Stimulated activated naive CD8-positive, alpha-beta T cell treated with anti-CD3 and anti-CD28 coated beads, Interleukin-15, amount 100 ng/mL, for 72 hours (primary cell): ENCODE measurements around the gene AFG3L2.
A peak's percentile ranks its signal among the peaks of the same experiment; 100 is the strongest.

Experiments
- ATAC-seq: fragments of 150-1000 bp; cut with Tn5 transposase; 2 replicates; pipeline ENCODE4 v1.10.0; 2021; ENCODE audit warnings: mild to moderate bottlenecking, moderate library complexity
- DNase-seq, 2 donors: peaks; one replicate each; pipeline ENCODE4 v3.0.0; 2021 to 2022
- H3K27ac Mint-ChIP-seq, 2 donors: one replicate each; pipeline ENCODE4 v1.8.0; 2022; ENCODE audit warnings: mild to moderate bottlenecking in 2 of 2, mixed read lengths in 2 of 2, moderate library complexity in 2 of 2
- H3K27me3 Mint-ChIP-seq: one replicate; pipeline ENCODE4 v1.8.0; 2022; ENCODE audit warnings: mixed read lengths
- H3K4me1 Mint-ChIP-seq: one replicate; pipeline ENCODE4 v1.8.0; 2022; ENCODE audit warnings: mild to moderate bottlenecking, mixed read lengths
- H3K4me3 Mint-ChIP-seq, 2 donors: one replicate each; pipeline ENCODE4 v1.8.0; 2022; ENCODE audit warnings: mild to moderate bottlenecking in 2 of 2, mixed read lengths in 2 of 2, moderate library complexity in 1 of 2
- H3K9me3 Mint-ChIP-seq, 2 donors: one replicate each; pipeline ENCODE4 v1.8.0; 2022; ENCODE audit warnings: mixed read lengths in 2 of 2

The AFG3L2 gene

GRCh38 chr18:12291690-12292089 is 85.3 kb downstream of the AFG3L2 start:
- H3K4me1 Mint-ChIP-seq: peaks cover 9% of the 10 kb centered on the region
- no peak overlapping the region for H3K4me3 Mint-ChIP-seq
- DNase-seq: no peak
- no peak overlapping the region for H3K27ac Mint-ChIP-seq
- peaks cover 43% of the 10 kb centered on the region for H3K27me3 Mint-ChIP-seq
- ATAC-seq: no peak
- no peaks in the 10 kb centered on the region for H3K9me3 Mint-ChIP-seq

- Mint-ChIP-seq H3K4me1 (peaks cover 9% of the 10 kb centered on the region), H3K27ac (no peak overlapping the region), H3K27me3 (peaks cover 44% of the 10 kb centered on the region), H3K4me3 (no peak overlapping the region), H3K9me3 (no peaks in the 10 kb centered on the region)
- DNase-seq: no peak
- ATAC-seq: no peak
Measured at GRCh38 chr18:12291161-12291560, 85.9 kb downstream of the AFG3L2 start.

GRCh38 chr18:12290086-12290485 is 86.9 kb downstream of the AFG3L2 start:
- no peak for ATAC-seq
- no peaks in the 10 kb centered on the region for H3K9me3 Mint-ChIP-seq
- no peak overlapping the region for H3K27ac Mint-ChIP-seq
- DNase-seq: no peak
- peaks cover 9% of the 10 kb centered on the region for H3K4me1 Mint-ChIP-seq
- H3K4me3 Mint-ChIP-seq: no peak overlapping the region
- H3K27me3 Mint-ChIP-seq: peaks cover 53% of the 10 kb centered on the region

- Mint-ChIP-seq H3K27me3 (peaks cover 64% of the 10 kb centered on the region), H3K4me3 (no peak overlapping the region), H3K9me3 (no peaks in the 10 kb centered on the region), H3K27ac (no peak overlapping the region), H3K4me1 (peaks cover 9% of the 10 kb centered on the region)
- ATAC-seq: no peak
- DNase-seq: no peak
Measured at GRCh38 chr18:12288403-12288755, 88.6 kb downstream of the AFG3L2 start.

- ATAC-seq: peak; percentile 37
- Mint-ChIP-seq H3K4me3 (peak overlapping the region in 1 of 2 donors; percentile 50), H3K27me3 (peaks cover 68% of the 10 kb centered on the region), H3K4me1 (peaks cover 9% of the 10 kb centered on the region), H3K27ac (no peak overlapping the region), H3K9me3 (no peaks in the 10 kb centered on the region)
- DNase-seq: peak in 1 of 2 donors; percentile 13
Measured at GRCh38 chr18:12287684-12288402, 89.2 kb downstream of the AFG3L2 start.

- H3K27me3 Mint-ChIP-seq: peaks cover 68% of the 10 kb centered on the region
- DNase-seq: no peak
- H3K4me3 Mint-ChIP-seq: peak overlapping the region in 1 of 2 donors; percentile 50
- no peak for ATAC-seq
- H3K4me1 Mint-ChIP-seq: peaks cover 9% of the 10 kb centered on the region
- H3K27ac Mint-ChIP-seq: no peak overlapping the region
- no peaks in the 10 kb centered on the region for H3K9me3 Mint-ChIP-seq
Measured at GRCh38 chr18:12287131-12287681, 89.8 kb downstream of the AFG3L2 start.

- H3K4me1 Mint-ChIP-seq: peaks cover 9% of the 10 kb centered on the region
- no peaks in the 10 kb centered on the region for H3K9me3 Mint-ChIP-seq
- no peak overlapping the region for H3K27ac Mint-ChIP-seq
- no peak for DNase-seq
- H3K27me3 Mint-ChIP-seq: peaks cover 52% of the 10 kb centered on the region
- no peak overlapping the region for H3K4me3 Mint-ChIP-seq
- no peak for ATAC-seq
Measured at GRCh38 chr18:12283666-12284065, 93.4 kb downstream of the AFG3L2 start.

GRCh38 chr18:12283256-12283655 is 93.8 kb downstream of the AFG3L2 start:
- Mint-ChIP-seq H3K4me1 (peaks cover 9% of the 10 kb centered on the region), H3K27me3 (peaks cover 48% of the 10 kb centered on the region), H3K4me3 (no peak overlapping the region), H3K27ac (no peak overlapping the region), H3K9me3 (no peaks in the 10 kb centered on the region)
- DNase-seq: no peak
- ATAC-seq: no peak

GRCh38 chr18:12282442-12283039 is 94.5 kb downstream of the AFG3L2 start:
- Mint-ChIP-seq H3K9me3 (no peaks in the 10 kb centered on the region), H3K27ac (no peak overlapping the region), H3K27me3 (peaks cover 41% of the 10 kb centered on the region), H3K4me3 (no peak overlapping the region), H3K4me1 (peaks cover 2% of the 10 kb centered on the region)
- ATAC-seq (no peak), DNase-seq (no peak)

GRCh38 chr18:12281861-12282260 is 95.2 kb downstream of the AFG3L2 start:
- H3K4me1 Mint-ChIP-seq: no peaks in the 10 kb centered on the region
- DNase-seq (no peak), ATAC-seq (no peak)
- peaks cover 40% of the 10 kb centered on the region for H3K27me3 Mint-ChIP-seq
- H3K4me3 Mint-ChIP-seq: no peak overlapping the region
- no peaks in the 10 kb centered on the region for H3K9me3 Mint-ChIP-seq
- H3K27ac Mint-ChIP-seq: no peak overlapping the region

- no peaks in the 10 kb centered on the region for H3K9me3 Mint-ChIP-seq
- ATAC-seq (no peak), DNase-seq (no peak)
- no peak overlapping the region for H3K27ac Mint-ChIP-seq
- no peaks in the 10 kb centered on the region for H3K4me1 Mint-ChIP-seq
- H3K27me3 Mint-ChIP-seq: peaks cover 38% of the 10 kb centered on the region
- no peak overlapping the region for H3K4me3 Mint-ChIP-seq
Measured at GRCh38 chr18:12279781-12280531, 97.1 kb downstream of the AFG3L2 start.
